Activated CD4-positive, CD25-positive, alpha-beta regulatory T cell (primary cell): Measurements from ENCODE around the gene HOXD1.

Experiments
- DNase-seq, 4 experiments: peaks; one replicate each; lab custom pipeline; 2025; lab: John Stamatoyannopoulos, UW

The HOXD1 gene

GRCh38 chr2:176165370-176166050 lies 23.0 kb upstream of the HOXD1 start:
- no peak for DNase-seq

DNA sequence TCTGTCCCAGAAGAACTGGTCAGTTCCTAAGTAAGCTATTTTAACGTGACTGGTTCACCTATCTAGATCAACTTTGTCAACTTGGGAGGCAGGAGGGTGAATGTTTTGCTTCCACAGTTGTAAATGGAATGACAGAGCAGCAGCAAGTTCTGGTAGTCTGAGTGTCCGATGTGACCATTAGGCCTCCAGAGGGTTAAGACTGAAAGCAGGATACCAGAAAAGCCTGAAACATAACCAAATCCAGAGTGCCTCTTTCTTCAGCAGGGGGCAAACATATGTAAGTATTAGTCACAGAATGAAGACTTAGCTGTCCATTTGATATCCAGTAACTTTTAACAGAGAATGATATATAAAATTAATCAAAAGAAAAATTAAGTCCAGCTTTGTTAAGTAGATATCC lies 22.2 kb upstream of the HOXD1 start:
- no peak for DNase-seq

DNA sequence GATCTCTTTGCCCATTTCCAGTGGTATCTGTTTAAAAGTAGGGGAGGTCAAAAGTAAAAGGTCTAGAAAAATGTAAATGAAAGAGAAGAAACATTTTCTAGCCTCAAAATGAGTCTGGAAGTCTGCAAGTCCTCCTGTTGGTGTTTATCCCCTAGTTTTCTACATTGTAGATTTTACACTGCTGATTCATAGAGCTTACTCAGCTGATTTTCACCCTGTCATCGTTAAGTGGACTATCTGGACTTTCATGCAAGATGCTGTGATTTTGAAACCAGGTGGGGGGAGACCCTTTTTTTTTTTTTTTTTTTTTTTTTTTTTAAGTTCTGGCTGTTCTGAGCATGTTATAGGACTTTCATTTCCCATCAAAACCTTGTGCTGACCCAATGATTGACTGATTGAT lies 21.1 kb upstream of the HOXD1 start:
- DNase-seq, result no peak

- DNase-seq, result no peak
Measured at GRCh38 chr2:176169181-176169580, 19.3 kb upstream of the HOXD1 start.

GRCh38 chr2:176169711-176170110 lies 18.8 kb upstream of the HOXD1 start:
- no peak for DNase-seq

- no peak for DNase-seq
Measured at GRCh38 chr2:176170602-176171305, 17.7 kb upstream of the HOXD1 start.

- DNase-seq, result no peak
Measured at GRCh38 chr2:176171351-176172006, 17.0 kb upstream of the HOXD1 start.

DNA sequence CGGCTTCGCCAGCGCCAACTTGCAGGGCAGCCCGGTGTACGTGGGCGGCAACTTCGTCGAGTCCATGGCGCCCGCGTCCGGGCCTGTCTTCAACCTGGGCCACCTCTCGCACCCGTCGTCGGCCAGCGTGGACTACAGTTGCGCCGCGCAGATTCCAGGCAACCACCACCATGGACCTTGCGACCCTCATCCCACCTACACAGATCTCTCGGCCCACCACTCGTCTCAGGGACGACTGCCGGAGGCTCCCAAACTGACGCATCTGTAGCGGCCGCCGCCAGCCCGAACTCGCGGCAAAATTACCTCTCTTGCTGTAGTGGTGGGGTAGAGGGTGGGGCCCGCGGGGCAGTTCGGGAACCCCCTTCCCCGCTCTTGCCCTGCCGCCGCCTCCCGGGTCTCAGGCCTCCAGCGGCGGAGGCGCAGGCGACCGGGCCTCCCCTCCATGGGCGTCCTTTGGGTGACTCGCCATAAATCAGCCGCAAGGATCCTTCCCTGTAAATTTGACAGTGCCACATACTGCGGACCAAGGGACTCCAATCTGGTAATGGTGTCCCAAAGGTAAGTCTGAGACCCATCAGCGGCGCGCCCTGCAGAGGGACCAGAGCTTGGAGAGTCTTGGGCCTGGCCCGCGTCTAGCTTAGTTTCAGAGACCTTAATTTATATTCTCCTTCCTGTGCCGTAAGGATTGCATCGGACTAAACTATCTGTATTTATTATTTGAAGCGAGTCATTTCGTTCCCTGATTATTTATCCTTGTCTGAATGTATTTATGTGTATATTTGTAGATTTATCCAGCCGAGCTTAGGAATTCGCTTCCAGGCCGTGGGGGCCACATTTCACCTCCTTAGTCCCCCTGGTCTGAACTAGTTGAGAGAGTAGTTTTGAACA lies 16.2 kb upstream of the HOXD1 start:
- no peak for DNase-seq

DNA sequence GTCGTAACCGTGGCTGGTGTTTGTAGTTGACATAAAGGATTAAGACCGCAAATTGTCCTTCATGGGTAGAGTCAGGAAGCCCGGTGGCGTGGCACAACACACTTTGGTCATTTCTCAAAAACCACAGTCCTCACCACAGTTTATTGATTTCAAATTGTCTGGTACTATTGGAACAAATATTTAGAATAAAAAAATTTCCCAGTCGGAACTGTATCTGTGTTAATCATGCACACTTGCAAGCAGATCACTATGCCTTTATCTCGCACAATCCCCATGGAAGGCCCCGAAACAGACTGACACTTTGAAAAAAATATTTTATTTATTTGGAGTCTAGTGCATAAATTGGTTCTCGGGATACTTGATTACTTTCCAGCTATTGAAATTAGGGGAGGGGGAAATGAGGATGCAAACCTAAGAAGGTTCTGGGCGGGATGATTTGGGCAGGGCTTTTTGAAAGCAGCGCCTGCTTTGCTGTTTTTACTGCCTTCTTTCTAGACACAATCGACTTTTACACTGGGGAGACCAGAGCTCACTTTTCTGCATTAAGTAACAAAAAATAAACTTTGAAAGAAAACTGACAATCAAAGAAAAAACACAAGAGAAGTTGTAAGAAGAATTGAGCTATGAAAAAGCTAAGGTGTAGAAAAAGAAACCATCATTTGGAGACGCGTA lies 15.4 kb upstream of the HOXD1 start:
- no peak for DNase-seq

- DNase-seq, result no peak
Measured at GRCh38 chr2:176173567-176174381, 14.7 kb upstream of the HOXD1 start.

DNA sequence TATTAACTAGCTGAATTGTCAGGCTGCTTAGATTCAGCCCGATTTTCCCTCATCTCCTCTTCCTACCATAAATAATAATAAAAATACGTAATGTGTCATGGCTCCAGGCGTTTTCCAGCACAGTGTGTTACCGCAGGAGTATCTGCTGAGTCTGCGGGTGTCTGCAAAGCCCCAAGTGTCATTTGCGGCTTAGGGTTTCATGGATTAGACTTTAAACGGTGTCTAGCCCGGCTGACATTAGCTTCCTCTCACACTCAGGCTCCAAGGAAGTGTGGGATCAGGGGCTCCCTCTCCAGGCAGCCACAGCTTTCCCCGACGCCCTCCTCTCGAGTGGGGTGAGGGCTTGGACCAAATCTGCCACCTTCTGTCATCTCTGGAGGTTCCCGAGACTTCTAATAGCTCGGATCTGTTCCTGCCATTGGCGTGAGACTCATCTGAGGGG lies 14.1 kb upstream of the HOXD1 start:
- DNase-seq, result no peak

- no peak for DNase-seq
Measured at GRCh38 chr2:176174824-176175708, 13.4 kb upstream of the HOXD1 start.

DNA sequence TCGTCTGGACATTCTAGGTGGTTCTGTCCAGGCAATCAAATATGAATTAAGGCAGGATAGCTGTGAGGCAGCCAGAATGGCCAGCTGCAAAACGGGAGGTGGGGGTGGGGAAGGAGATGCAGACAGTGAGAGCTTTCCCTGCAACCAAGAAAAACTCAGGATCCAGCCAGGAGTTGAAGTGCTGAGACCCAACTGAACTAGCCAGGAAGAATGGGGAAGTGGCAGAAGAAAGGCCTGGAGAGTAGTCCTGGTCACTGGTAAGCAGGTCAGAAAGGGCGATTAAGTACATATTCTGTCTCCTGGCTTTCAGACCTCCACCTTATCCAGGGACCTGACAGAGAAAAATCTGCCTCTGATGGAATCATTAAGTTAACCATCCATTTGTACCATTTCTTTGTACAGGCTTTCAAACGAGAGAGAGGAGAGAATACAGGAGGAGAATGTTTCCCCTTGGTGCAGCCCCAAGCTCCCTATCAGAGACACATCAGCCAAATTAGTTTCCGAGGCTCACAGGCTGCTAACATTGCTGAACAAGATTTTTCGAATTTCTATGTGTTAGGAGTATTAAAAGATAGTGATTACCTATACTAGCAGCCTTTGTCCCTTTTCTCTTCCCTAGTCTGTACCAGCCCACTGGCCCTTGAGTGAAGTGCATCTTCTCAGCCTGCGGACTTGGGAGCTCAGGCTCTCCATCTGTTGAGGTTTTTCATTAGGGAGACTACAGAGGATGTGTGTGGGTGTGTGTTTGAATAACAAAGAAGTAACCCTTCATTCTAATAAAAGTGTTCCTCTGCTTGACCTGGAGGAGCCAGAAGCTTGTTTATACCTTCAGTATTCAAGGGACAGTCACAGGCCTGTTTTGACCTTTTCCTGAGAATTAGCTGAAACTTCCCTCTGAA lies 12.5 kb upstream of the HOXD1 start:
- DNase-seq, result no peak

DNA sequence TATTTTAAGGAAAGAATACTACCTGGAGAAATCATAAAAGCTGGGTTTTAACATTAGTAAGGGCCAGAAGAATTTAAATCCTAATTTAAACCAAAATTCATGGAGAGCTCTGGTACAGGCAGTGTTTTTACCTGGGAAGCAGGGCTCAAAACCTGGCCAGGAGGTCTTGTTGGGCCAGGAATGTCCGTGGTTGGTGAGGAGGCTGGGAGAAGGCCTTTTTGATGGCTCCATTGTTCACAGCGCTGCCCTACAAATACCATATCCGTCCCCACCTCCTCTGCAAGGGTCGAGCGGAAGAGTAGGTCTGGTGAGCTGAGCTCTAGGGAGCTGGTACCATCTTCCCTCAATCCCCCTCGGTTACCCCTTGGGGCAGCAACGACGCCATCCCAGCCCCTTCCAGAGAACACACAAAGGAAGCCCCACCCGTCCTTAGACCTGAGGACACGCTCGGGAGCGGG lies 10.9 kb upstream of the HOXD1 start:
- DNase-seq, result no peak

DNA sequence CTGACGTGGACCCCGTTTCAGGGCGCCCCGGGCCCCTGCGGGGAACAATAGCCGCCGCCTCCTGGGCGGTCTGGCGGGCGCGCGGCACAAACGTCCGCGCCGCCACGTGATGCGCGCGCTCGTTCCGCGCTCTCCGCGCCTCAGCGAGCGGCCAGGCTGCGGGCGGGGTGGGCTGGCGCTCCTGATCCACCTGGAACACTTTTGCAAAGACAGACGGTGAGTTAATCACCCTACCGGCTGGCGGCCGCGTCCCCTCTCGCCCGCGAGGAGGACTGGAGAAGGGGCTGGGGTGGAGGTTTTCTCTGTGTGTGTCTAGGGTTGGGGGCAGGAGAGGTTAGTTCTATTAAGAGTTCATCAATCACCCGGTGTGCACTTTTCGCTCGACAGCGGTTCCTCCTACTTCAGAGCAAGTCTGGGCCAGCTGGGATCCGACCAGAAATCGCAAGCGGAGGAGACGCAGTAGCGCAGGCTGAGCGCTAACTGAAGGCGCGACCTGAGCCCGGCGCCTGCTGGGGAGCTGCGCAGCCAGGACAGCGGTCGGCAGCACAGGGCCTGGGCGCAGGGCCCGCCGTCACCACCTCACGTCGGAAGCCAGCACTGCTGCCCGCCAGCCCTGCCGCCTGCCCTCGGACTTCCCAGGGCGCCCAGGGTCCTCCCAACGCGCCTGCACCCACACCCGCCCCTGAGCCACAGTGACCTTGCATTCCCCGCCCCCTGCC lies 10.3 kb upstream of the HOXD1 start:
- DNase-seq, result no peak

DNA sequence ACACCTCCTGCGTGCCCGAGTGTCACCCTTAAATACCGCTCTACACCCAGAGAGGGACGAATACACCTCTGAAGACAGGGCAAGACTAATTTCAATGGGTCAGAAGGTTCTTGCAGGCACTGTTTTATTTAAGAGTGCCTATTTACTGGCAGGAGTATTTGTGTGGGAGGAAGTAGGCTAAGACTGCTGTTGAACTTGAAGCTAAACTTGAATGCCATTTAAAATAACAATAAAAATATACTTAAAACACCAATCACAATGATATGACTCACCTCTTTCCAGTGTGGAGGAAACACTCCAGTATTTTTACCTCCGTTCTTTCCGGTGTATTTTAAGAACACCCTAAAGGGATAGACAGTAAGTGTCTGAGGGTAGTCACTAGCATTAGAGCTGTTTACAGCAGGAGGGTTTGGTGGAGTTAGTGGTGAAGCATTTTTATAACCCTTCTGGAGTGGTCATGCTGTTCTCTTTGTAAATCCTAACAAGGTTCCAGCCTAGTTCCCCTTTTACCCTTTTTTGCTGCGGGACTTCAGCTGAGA lies 9.6 kb upstream of the HOXD1 start:
- no peak for DNase-seq

- no peak for DNase-seq
Measured at GRCh38 chr2:176181551-176181950, 6.9 kb upstream of the HOXD1 start.

- DNase-seq, result no peak
Measured at GRCh38 chr2:176182671-176183070, 5.8 kb upstream of the HOXD1 start.
